NOMO-1 treated with dmso at 0.1 percent for 144 hours (cell line): ENCODE measurements around the gene RPS6KB1.
"Not testable (repeated sequence)": the region's sequence is repeated elsewhere in the genome, so short reads cannot be mapped to it uniquely, and the experiment has no call there.

Experiments used
- DNase-seq: peaks from one replicate; lab custom pipeline; 2025; ENCODE audit not compliant: unreplicated experiment; lab: John Stamatoyannopoulos, UW

RPS6KB1 gene

GRCh38 chr17:59870482-59870881, 22.4 kb upstream of the RPS6KB1 start:
- no peak for DNase-seq

- no peak for DNase-seq
These were observed 20.6 kb upstream of the RPS6KB1 start for GRCh38 chr17:59872351-59872750.

- not testable (repeated sequence) for DNase-seq
These were observed 19.5 kb upstream of the RPS6KB1 start for GRCh38 chr17:59873414-59873813.

GRCh38 chr17:59874376-59874775, 18.5 kb upstream of the RPS6KB1 start:
- DNase-seq: no peak

DNA sequence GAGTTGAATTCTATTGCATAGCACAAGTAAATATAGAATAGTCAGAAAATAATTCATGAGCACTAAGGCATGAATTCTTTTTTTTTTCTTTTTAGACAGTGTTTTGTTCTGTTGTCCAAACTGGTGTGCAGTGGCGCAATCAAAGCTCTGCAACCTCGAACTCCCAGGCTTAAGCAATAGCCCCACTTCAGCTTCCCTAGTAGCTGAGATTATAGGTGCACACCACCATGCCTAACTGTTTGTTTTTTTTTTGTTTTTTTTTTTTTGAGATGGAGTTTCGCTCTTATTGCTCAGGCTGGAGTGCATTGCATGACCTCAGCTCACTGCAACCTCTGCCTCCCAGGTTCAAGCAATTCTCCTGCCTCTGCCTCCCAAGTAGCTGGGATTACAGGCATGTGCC, 16.8 kb upstream of the RPS6KB1 start:
- DNase-seq: peak; percentile 34

GRCh38 chr17:59877965-59878364, 15.0 kb upstream of the RPS6KB1 start:
- no peak for DNase-seq

DNA sequence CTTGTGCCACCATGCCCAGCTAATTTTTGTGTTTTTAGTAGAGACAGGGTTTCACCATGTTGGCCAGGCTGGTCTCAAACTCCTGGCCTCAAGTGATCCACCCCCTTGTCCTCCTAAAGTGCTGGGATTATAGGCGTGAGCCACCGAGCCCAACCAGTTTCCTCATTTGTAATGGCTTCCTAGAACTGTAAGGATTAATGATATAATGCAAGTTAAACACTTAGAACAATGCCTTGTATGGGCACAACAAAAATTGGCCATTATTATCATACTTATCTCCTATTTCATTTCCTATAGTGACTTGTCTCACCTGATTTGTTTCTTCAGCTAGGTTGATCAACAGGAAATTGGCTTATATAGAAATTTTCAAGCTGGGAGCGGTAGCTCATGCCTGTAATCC, 14.3 kb upstream of the RPS6KB1 start:
- no peak for DNase-seq

GRCh38 chr17:59884861-59885260, 8.1 kb upstream of the RPS6KB1 start:
- DNase-seq: no peak

DNA sequence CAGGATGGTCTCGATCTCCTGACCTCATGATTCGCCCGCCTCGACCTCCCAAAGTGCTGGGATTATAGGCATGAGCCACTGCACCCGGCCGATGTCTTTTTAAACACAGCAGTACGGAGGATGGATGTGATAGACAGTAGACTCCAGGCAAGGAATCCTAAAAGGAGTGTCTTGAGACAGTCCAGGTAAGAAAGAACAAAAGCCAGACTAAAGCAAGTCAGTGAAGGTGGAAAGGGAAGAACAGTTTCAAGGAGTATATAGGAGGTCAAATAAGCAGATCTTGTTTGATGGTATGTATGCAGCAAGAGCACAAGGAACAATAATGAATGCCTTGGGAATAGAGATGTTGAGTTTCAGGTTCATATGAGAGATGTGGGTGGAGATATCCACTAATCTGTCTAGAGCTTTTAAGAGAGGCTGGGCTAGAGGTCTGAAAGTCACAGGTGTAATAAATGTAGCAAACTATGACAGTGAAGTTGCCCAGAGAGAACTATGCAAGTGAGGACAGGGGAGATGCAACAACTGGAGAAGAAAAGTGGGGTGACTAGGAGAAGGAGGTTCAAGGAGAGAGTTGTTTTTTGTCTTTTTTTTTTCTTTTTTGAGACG, 4.7 kb upstream of the RPS6KB1 start:
- no peak for DNase-seq

GRCh38 chr17:59890720-59891119, 2.2 kb upstream of the RPS6KB1 start:
- no peak for DNase-seq

DNA sequence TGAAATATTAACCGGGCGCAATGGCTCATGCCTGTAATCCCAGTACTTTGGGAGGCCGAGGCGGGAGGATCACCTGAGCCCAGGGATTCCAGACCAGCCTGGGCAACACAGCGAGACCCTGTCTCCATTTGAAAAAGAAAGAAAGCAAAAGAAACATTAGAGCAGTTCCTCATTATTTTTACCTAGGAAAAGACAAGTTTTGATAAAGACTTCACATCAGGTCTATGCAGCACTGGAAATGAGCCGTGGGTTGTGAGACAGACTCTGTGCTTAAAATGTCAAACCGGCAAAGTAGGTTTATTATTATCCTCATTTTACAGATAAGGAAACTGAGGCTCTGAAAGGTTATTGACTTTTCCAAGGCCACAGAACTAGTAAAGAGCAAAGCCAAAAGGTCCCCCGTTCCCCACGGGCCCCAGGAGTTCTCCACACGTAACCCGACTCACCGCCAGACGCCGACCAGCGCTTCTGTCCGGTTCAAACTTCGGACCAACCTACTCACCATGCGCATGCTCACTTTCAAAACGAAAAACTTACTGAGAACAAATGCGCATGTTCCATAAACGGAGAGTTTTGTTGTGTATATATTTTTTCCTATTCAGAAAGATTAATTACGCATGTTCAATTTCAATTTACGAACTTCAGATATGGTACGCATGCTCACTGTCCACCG, 534 bp upstream of the RPS6KB1 start:
- DNase-seq: no peak

DNA sequence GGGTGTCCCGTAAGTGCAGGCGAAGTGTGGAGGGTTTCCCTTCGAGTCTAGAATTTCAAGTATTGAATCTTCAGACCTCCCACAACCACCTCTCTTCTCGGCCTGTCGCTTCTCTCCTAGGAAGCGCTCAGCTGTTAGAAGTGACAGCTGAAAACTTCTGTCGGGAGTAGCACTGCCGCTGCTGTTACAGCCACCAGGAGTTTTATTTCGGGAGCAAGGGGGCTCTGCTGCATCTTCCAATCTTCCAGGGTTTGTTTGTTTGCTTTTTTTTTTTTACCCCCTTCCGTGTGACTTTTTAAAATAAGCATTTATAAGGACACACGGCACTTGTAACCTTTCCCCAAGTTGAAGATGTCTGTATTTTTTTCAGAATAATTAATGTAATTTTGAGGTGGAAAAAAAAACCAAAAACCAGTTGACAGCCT, 767 bp downstream of the RPS6KB1 start:
- DNase-seq: peak; percentile 39

GRCh38 chr17:59897090-59897489, 4.2 kb downstream of the RPS6KB1 start:
- no peak for DNase-seq

GRCh38 chr17:59899099-59899498, 6.2 kb downstream of the RPS6KB1 start:
- DNase-seq: no peak

DNA sequence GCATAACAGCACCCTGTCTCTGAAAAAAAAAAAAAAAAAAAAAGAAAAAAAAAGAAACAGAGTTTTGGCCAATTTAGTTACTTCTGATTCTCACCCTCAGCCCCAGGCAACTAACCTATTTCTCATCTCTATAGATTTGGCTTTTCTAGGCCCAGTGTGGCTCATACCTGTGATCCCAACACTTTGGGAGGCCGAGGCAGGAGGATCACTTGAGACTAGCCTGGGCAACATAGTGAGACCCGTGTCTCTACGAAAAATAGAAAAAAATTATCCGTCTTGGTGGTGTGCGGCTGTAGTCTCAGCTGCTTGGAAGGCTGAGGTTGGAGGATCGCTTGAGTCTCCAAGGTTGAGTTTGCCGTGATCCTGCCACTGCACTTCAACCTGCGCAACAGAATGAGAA, 8.7 kb downstream of the RPS6KB1 start:
- DNase-seq: no peak

GRCh38 chr17:59903455-59903854, 10.5 kb downstream of the RPS6KB1 start:
- DNase-seq: no peak

DNA sequence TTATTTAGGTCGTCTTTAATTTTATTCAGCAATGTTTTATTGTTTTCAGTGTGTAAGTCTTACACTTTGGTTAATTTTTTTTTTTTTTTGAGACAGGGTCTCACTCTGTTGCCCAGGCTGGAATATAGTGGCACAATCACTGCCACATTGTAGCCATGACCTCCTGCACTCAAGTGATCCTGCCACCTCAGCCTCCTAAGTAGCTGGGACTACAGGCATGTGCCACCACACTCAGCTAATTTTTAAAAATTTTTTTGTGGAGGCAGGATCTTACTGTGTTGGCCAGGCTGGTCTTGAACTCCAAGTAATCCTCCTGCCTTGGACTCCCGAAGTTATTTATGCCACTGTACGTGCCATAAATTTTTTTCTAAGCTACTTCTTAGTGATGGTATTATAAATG, 14.5 kb downstream of the RPS6KB1 start:
- DNase-seq: no peak

DNA sequence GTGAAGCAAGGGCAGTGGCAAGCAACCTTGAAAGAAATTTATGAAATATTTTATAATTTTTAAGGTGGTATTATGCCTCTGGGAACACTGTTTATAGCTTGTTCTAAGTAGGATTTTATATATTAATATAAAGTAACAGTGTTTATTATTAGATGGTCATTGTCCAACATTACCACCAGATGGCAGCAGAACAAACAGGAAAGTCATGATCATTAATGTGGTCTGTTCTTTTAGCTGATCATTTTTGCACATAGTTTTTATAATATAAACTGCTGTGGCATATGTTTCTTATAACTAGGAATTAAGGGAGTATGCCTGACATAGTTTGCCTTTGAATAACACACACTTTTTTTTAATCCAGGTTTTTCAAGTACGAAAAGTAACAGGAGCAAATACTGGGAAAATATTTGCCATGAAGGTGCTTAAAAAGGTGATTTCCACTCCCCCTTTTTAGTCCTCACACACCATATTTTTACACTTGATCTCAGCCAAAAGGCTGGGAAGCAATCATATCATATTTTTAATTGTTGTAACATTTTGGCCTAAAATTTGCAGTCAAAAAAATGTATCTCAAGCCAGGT, 21.4 kb downstream of the RPS6KB1 start:
- DNase-seq: no peak

DNA sequence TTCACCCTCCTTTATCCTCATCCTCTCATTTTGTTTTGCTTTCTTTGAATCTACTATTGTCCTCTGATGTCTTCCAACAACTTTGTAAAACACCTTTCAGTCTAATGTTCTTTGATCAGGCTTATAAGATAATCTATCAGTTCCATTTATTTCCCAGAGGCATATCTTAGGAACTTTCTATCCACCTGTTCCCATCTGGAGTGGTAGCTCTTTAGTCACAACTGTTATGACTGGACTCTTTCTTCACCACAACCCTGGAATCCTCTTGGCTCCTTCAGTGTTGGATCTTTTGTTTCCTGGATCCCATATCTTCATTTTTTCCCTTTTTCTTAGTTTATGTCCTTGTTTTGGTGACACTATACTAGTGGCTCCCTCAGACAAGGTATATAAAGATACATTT, 23.5 kb downstream of the RPS6KB1 start:
- DNase-seq: no peak

DNA sequence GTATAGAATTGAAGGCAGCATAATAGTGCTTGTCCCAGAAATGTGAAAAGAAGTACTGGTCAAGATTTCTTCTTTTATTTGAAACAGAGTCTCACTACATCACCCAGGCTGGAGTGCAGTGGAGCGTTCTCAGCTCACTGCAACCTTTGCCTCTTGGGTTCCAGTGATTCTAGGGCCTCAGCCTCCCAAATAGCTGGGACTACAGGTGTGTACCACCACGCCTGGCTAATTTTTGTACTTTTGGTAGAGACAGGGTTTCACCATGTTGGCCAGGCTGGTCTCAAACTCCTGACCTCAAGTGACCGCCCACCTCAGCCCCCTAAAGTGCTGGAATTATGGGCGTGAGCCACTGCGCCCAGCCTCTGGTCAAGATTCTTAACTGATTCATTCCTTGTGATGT, 27.7 kb downstream of the RPS6KB1 start:
- not testable (repeated sequence) for DNase-seq

DNA sequence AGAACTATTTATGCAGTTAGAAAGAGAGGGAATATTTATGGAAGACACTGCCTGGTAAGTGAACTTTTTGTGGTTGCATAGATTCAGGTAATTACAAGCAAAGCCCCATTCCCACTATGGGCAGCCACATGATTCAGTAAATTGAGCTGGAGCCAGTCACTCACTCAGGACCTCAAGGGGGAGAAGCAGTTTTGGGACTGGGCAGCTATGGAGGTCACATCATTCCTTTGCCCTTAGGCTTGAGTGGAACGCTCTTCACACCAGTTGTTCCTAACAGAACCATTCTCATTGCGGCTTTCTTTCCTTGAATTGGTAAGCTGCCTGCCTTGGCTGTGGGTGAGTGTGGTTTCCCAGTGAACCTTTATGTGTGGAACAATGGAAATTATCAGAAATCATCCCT, 37.2 kb downstream of the RPS6KB1 start:
- DNase-seq: not testable (repeated sequence)

GRCh38 chr17:59930768-59931167, 37.8 kb downstream of the RPS6KB1 start:
- not testable (repeated sequence) for DNase-seq

- DNase-seq: not testable (repeated sequence)
These were observed 40.4 kb downstream of the RPS6KB1 start for GRCh38 chr17:59933317-59933716.
